ENCODE results near the gene DNMT1.

The DNMT1 gene

GRCh38 chr19:10092648-10093294 lies 102.0 kb downstream of the DNMT1 start:
- no peak for DNase-seq

- DNase-seq, result no peak
These were observed 102.7 kb downstream of the DNMT1 start for GRCh38 chr19:10091895-10092641.

- DNase-seq, result no peak
These were observed 103.4 kb downstream of the DNMT1 start for GRCh38 chr19:10091370-10091687.

- no peak for DNase-seq
These were observed 104.9 kb downstream of the DNMT1 start for GRCh38 chr19:10089801-10090375.

- DNase-seq, result no peak
These were observed 105.7 kb downstream of the DNMT1 start for GRCh38 chr19:10088949-10089554.

- no peak for DNase-seq
These were observed 107.3 kb downstream of the DNMT1 start for GRCh38 chr19:10087296-10088061.

- DNase-seq, result peak; percentile 80
These were observed 108.1 kb downstream of the DNMT1 start for GRCh38 chr19:10086591-10087192.

- DNase-seq, result peak; percentile 89
These were observed 108.8 kb downstream of the DNMT1 start, which contains the start of gene SHFL for GRCh38 chr19:10085641-10086590. SHFL (plus strand) TSS chr19:10086317; CDS start chr19:10086428, 111 bp downstream.

- DNase-seq, result no peak
These were observed 110.0 kb downstream of the DNMT1 start for GRCh38 chr19:10084803-10085202.

- DNase-seq, result no peak
These were observed 110.8 kb downstream of the DNMT1 start for GRCh38 chr19:10083911-10084310.

Measured in activated CD8-positive, alpha-beta memory T cell treated with anti-CD3 and anti-CD28 coated beads, Interleukin-2, amount 50 U/mL, for 48 hours (primary cell).